GM21360 (cell line): ENCODE data around the gene RHAG.

ENCODE experiments used
- ATAC-seq: cut with Tn5 transposase; IDR thresholded peaks from one replicate; pipeline ENCODE4 v1.9.1; 2021; ENCODE audit warnings: mild to moderate bottlenecking, moderate library complexity; ENCODE audit not compliant: unreplicated experiment

The RHAG gene

DNA sequence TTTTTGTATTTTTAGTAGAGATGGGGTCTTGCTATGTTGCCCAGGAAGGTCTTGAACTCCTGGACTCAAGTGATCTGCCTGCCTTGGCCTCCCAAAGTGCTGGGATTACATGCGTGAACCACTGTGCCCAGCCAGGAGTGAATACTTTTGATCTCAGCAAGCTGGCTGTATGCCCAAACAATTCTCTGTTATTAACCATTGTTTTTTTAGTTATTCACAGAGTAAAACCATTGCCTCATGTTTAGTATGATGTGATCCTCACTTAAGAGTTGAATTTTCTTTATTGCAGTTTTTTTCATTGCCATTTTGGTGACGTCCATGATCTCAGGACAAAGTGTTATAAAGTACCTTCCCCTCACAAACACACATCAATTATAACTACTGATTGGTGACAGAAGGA lies 71.4 kb downstream of the RHAG start:
- no peak for ATAC-seq

DNA sequence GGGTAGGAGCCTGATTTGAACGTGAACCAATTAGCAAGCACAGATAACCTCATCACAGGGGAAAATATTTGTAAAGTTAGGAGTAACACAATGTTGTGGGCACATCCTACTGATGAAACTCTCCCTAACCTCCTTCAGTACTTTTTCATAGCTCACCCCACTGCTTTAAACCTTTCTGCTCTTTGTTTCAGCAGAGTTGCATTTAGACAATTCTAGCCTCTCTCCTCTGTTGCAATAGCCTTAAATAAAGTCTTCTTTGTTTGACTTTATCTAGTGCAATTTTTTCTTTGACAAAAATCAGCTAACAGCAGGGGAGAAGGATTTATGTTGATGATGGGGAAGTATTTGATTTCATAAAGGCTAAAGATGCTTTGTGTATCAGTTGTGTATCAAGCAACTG lies 72.1 kb downstream of the RHAG start:
- no peak for ATAC-seq

DNA sequence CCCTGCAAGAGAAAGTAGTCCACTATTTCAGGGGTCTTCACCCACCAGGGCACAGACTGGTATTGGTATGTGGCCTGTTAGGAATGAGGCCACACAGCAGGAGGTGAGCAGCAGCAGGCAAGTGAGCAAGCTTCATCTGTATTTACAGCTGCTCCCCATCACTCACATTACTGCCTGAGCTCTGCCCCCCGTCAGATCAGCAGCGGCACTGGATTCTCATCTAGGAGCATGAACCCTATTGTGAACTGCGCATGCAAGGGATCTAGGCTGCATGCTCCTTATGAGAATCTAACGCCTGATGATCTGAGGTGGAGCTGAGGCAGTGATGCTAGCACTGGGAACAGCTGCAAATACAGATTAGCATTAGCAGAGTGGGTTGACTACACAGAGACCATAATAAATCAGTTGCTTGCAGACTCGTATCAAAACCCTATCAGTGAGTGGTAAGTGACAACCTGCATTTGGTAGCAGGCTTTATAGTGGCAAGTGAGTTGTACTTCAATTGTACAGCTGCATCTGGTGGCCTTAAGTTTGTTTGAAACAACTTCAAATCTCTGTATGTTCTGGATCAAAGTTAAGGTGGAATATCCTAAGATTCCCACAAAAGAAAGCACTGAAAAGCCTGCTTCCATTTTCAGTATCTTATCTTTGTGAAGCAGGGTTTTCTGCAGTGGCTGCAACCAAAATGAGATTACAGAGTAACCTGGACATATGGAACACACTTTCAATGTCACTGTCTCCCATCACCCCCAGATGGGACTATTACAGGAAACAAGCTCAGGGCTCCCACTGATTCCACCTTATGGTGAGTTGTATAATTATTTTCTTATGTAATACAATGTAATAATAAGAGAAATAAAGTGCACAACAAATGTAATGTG lies 73.4 kb downstream of the RHAG start:
- ATAC-seq: no peak

DNA sequence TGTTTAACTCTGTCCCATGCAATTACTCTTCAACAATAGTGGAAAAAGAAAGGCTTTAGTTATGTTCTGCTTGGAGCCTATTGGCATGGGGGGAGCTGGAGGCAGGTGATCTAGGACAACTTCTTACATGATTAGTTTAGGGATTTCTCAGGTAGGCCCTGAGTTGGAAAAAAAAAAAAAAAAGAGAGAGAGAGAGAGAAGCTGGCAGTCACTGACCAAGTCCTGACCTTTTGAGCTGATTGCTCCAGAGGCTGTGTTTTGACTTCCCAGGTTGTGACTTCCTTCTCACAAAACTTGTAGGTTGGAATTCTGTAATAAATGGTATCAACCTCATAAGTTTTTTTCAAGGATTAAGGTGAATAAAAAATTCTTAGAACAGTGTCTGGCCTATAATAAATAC lies 78.4 kb downstream of the RHAG start:
- ATAC-seq: no peak

DNA sequence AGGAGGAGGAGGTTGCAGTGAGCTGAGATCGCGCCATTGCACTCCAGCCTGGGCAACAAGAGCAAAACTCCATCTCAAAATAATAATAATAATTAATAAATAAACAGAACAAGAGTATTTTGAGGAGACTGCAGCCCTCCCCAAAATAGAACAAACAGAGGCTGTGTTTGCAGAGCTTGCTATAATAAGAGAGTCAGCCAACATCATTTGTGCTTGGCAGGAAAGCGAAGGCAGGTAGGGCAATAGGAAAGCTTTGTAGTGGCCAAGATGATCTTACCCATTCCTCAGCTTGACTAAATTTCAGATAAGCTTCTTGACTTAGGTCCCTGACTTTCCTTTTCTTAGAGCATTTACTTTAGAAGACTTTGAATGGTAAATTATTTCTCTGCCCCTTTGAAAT lies 79.5 kb downstream of the RHAG start:
- no peak for ATAC-seq

DNA sequence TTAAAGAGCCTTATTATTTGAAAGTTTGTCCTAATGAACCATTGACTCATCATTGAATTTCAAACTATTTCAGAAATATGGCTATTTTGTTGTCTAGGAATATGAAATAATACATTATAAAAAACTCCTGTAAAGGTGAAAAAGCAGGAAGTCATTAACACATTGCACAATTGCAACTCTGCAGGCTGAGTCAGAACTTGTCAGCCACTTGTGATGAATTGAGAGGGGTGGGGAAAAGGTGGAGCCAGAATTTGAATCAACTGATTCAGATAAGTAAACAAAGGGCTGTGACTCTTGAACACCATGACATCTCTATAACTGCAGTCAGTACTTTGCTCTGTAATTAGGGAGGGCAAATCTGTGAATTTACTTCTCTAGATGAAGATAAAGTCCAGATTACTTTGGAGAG lies 80.2 kb downstream of the RHAG start:
- ATAC-seq: no peak

DNA sequence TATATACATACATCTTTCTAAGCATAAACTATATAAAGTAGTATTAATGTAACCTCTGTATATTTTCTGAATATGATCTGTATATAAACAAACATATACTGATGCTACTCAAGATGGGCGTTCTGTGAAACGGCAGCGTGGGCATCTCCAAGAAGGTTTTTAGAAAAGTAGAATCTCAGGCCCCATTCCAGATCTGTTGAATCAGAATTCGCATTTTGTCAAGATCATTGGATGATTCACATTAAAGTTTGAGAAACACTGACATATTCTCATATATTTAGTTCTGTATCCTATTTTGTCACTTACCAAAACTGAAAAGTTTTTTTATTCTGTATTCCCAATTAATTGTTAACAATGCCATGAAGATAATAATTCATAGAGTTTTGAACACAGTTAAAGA lies 80.7 kb downstream of the RHAG start:
- no peak for ATAC-seq
